ENCODE measurements around the gene TMEM98.

Gene TMEM98

GRCh38 chr17:32943206-32943605, 15.3 kb downstream of the TMEM98 start:
- H3K4me2 ChIP-seq (ENCODE audit: low read depth, low read length, poor library complexity, severe bottlenecking), result no peak overlapping the region
- H3K79me2 ChIP-seq (ENCODE audit: insufficient read depth, low read length), result no peaks in the 10 kb centered on the region
- no peak overlapping the region for H3K4me3 ChIP-seq (ENCODE audit: insufficient read depth, low read length, poor library complexity, severe bottlenecking)
- H3K9me3 ChIP-seq (ENCODE audit: insufficient read depth, low read length), result no peaks in the 10 kb centered on the region
- no peaks in the 10 kb centered on the region for H3F3A ChIP-seq (ENCODE audit: insufficient read depth)
- H2AFZ ChIP-seq (ENCODE audit: low read depth, low read length, severe bottlenecking), result no peak overlapping the region
- H3K27me3 ChIP-seq (ENCODE audit: low read length), result no peaks in the 10 kb centered on the region
- H3K9me2 ChIP-seq (replicated peaks; ENCODE audit: insufficient read depth, low read length), result no peaks in the 10 kb centered on the region
- no peaks in the 10 kb centered on the region for H4K20me1 ChIP-seq (ENCODE audit: low read depth, low read length)
- no peak overlapping the region for H3K9ac ChIP-seq (ENCODE audit: low read length)
- H3K27ac ChIP-seq (ENCODE audit: low read depth, low read length), result no peak overlapping the region
- TF ChIP-seq EZH2phosphoT487 (conservative IDR thresholded peaks at IDR 0.05; ENCODE audit: low read length), result no peak
- TF ChIP-seq CTCF (IDR thresholded peaks at IDR 0.05; ENCODE audit: insufficient read depth, low read length, poor library complexity, severe bottlenecking), result no peak
- no peaks in the 10 kb centered on the region for H3K36me3 ChIP-seq (ENCODE audit: low read length)

GRCh38 chr17:32943647-32944191, 15.8 kb downstream of the TMEM98 start:
- Histone ChIP-seq H3K27me3 (ENCODE audit: low read length) (no peaks in the 10 kb centered on the region), H3K27ac (ENCODE audit: low read depth, low read length) (no peak overlapping the region), H3F3A (ENCODE audit: insufficient read depth) (no peaks in the 10 kb centered on the region), H3K9me2 (replicated peaks; ENCODE audit: insufficient read depth, low read length) (no peaks in the 10 kb centered on the region), H4K20me1 (ENCODE audit: low read depth, low read length) (no peaks in the 10 kb centered on the region), H2AFZ (ENCODE audit: low read depth, low read length, severe bottlenecking) (no peak overlapping the region), H3K79me2 (ENCODE audit: insufficient read depth, low read length) (no peaks in the 10 kb centered on the region), H3K4me2 (ENCODE audit: low read depth, low read length, poor library complexity, severe bottlenecking) (no peak overlapping the region), H3K9me3 (ENCODE audit: insufficient read depth, low read length) (no peaks in the 10 kb centered on the region), H3K36me3 (ENCODE audit: low read length) (no peaks in the 10 kb centered on the region), H3K4me3 (ENCODE audit: insufficient read depth, low read length, poor library complexity, severe bottlenecking) (no peak overlapping the region), H3K9ac (ENCODE audit: low read length) (no peak overlapping the region)
- TF ChIP-seq CTCF (IDR thresholded peaks at IDR 0.05; ENCODE audit: insufficient read depth, low read length, poor library complexity, severe bottlenecking), result no peak
- TF ChIP-seq EZH2phosphoT487 (conservative IDR thresholded peaks at IDR 0.05; ENCODE audit: low read length), result no peak

DNA sequence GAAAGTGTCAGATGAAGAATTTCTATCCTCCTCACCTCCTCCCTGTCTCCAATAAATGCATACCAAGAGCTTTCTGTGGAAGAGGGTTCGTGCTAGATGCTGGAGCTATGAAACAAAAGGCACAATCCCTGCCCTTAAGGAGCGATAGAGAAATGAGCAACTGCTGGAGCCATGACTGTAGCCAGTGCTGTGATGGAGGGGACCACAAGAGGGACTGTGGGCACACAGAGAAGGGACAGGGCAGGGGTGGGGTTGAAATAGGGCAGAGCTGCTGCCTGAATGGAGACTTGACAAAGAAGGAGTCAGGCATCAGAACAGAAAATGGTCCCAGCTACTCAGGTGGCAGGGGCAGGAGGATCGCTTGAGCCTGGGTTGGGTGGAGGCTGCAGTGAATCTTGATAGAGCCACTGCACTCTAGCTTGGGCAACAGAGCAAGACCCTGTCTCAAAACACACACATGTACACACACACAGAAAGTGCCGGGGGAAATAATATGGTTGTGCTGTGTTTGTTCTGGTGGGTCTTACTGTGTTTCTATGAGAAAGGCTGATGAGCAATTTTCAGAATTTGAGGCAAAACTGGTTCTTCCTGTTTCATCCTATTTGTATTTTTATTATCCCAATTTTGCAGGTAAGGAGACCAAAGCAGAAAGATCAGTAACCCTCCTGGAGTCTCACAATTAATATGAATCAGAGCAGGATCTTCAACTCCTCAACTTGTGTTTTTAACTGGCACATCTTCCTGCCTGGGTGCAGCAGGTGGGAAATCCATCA, 16.5 kb downstream of the TMEM98 start:
- Histone ChIP-seq H3K27me3 (ENCODE audit: low read length) (no peaks in the 10 kb centered on the region), H3K36me3 (ENCODE audit: low read length) (no peaks in the 10 kb centered on the region), H3K4me3 (ENCODE audit: insufficient read depth, low read length, poor library complexity, severe bottlenecking) (no peak overlapping the region), H3K9me2 (replicated peaks; ENCODE audit: insufficient read depth, low read length) (no peaks in the 10 kb centered on the region), H2AFZ (ENCODE audit: low read depth, low read length, severe bottlenecking) (no peak overlapping the region), H3K79me2 (ENCODE audit: insufficient read depth, low read length) (no peaks in the 10 kb centered on the region), H3F3A (ENCODE audit: insufficient read depth) (no peaks in the 10 kb centered on the region), H3K9me3 (ENCODE audit: insufficient read depth, low read length) (no peaks in the 10 kb centered on the region), H3K4me2 (ENCODE audit: low read depth, low read length, poor library complexity, severe bottlenecking) (no peak overlapping the region), H4K20me1 (ENCODE audit: low read depth, low read length) (no peaks in the 10 kb centered on the region), H3K27ac (ENCODE audit: low read depth, low read length) (no peak overlapping the region), H3K9ac (ENCODE audit: low read length) (no peak overlapping the region)
- TF ChIP-seq EZH2phosphoT487 (conservative IDR thresholded peaks at IDR 0.05; ENCODE audit: low read length) (no peak), CTCF (IDR thresholded peaks at IDR 0.05; ENCODE audit: insufficient read depth, low read length, poor library complexity, severe bottlenecking) (no peak)
